Renal cortical epithelial cell (primary cell): ENCODE results near the gene PANK1. TPM values are rescaled to one million over a fixed set of nuclear protein-coding genes. Genes with fewer than 3 reads are reported as not detected.

Source experiments
- DNase-seq: peaks from one replicate; pipeline ENCODE4 v3.0.0-alpha.2; 2011; ENCODE audit warnings: low read depth
- total RNA-seq: library from RNA; depleted of rRNA; stranded (reverse); fragments of >200 nt; gene quantifications from 2 replicates; pipeline ENCODE4 v1.2.3, GENCODE V29; 2014

PANK1 gene
- total RNA-seq, 1 donor from 2014 or later: 25.3 TPM

GRCh38 chr10:89535171-89536012, 109.7 kb downstream of the PANK1 start, which contains the start of gene SLC16A12:
Gene SLC16A12, minus strand, starts transcription at chr10:89535594. Its CDS starts 73,016 bp downstream, at chr10:89462578.
- DNase-seq: no peak

DNA sequence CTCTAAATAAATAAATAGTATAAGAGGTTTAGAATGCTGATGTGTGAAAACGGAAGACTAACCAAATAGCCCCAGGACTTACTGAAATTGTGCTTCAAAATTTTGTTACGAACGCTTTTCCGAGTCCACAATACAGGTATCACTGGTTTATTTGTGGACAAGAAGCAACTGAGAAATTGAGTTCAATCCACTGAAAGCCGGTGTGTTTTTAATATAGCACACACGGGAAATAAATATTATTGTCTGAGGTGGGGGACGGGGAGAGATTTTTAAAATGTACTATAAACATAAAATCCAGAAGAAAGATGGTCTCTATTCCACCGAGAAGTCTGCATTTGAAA, 110.2 kb downstream of the PANK1 start:
- peak; percentile 36 for DNase-seq

Other genes starting within 250 kb of the PANK1 start
- gene IFIT5, start 230.7 kb downstream of the PANK1 start, total RNA-seq: 16.0 and 41.0 TPM in 2 replicates
- 27.6 and 110 TPM in 2 replicates for gene SLC16A12, start 109.6 kb downstream of the PANK1 start, total RNA-seq
- 5.4 and 10.6 TPM in 2 replicates for gene KIF20B, start 56.3 kb upstream of the PANK1 start, total RNA-seq